GM12878 (cell line): ENCODE results near the gene EPM2AIP1.

Experiments
- CHD4 ChIP-seq: fragments of 200-600 bp; sonication (generic); IDR thresholded peaks from 2 replicates; pipeline ENCODE4 v1.6.1; 2016; ENCODE audit warnings: mild to moderate bottlenecking
- ESRRA ChIP-seq: IDR thresholded peaks from 2 replicates; pipeline ENCODE4 v1.6.1; 2012; ENCODE audit warnings: mild to moderate bottlenecking, low read length, improper control_type of control experiment
- JUND ChIP-seq: IDR thresholded peaks from 2 replicates; pipeline ENCODE4 v1.6.1; 2012; ENCODE audit warnings: low read depth, mild to moderate bottlenecking, low read length, improper control_type of control experiment, moderate library complexity
- POLR2A ChIP-seq: IDR thresholded peaks from 2 replicates; pipeline ENCODE4 v1.6.1; 2011; ENCODE audit warnings: low read depth, mild to moderate bottlenecking, low read length
- YY1 ChIP-seq: IDR thresholded peaks from 2 replicates; pipeline ENCODE4 v1.6.1; 2011; ENCODE audit warnings: low read depth, mild to moderate bottlenecking, low read length
- TF ChIP-seq, protein P1 (sequence below), 3 experiments: IDR thresholded peaks in 2 of 3; conservative IDR thresholded peaks in 1 of 3; 2 replicates each; pipeline ENCODE4 v1.5.1; 2011; ENCODE audit warnings: low read depth in 3 of 3, low read length in 3 of 3, mild to moderate bottlenecking in 3 of 3, control low read depth in 2 of 3, moderate library complexity in 2 of 3, inconsistent platforms in 1 of 3, mixed read lengths in 1 of 3; ENCODE audit not compliant: control insufficient read depth in 2 of 3, insufficient read depth in 1 of 3; ENCODE audit errors: extremely low read depth in 1 of 3

GRCh38 chr3:37026851-37027250, 33.9 kb upstream of the EPM2AIP1 start:
- no peak for TF ChIP-seq JUND
- no peak for TF ChIP-seq YY1
- TF ChIP-seq CHD4 = no peak
- TF ChIP-seq ESRRA = no peak
- no peak for TF ChIP-seq POLR2A
- TF ChIP-seq, protein P1, sequence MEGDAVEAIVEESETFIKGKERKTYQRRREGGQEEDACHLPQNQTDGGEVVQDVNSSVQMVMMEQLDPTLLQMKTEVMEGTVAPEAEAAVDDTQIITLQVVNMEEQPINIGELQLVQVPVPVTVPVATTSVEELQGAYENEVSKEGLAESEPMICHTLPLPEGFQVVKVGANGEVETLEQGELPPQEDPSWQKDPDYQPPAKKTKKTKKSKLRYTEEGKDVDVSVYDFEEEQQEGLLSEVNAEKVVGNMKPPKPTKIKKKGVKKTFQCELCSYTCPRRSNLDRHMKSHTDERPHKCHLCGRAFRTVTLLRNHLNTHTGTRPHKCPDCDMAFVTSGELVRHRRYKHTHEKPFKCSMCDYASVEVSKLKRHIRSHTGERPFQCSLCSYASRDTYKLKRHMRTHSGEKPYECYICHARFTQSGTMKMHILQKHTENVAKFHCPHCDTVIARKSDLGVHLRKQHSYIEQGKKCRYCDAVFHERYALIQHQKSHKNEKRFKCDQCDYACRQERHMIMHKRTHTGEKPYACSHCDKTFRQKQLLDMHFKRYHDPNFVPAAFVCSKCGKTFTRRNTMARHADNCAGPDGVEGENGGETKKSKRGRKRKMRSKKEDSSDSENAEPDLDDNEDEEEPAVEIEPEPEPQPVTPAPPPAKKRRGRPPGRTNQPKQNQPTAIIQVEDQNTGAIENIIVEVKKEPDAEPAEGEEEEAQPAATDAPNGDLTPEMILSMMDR (IDR thresholded peaks at IDR 0.05 in 2 of 3, conservative IDR thresholded peaks at IDR 0.05 in 1 of 3; ENCODE audit: control insufficient read depth in 2 of 3, extremely low read depth in 1 of 3, insufficient read depth in 1 of 3, low read depth in 3 of 3, low read length in 3 of 3) = no peak
